CD4-positive, alpha-beta T cell treated with Interleukin-12 subunit alpha and Interleukin-12 subunit beta, for 1 hour (primary cell): Measurements from ENCODE around the gene KCNE1.

Source experiments
- DNase-seq: peaks from one replicate; pipeline ENCODE4 v3.0.0-alpha.2; 2020

Gene KCNE1

GRCh38 chr21:34534522-34534921 lies 22.5 kb upstream of the KCNE1 start:
- no peak for DNase-seq

DNA sequence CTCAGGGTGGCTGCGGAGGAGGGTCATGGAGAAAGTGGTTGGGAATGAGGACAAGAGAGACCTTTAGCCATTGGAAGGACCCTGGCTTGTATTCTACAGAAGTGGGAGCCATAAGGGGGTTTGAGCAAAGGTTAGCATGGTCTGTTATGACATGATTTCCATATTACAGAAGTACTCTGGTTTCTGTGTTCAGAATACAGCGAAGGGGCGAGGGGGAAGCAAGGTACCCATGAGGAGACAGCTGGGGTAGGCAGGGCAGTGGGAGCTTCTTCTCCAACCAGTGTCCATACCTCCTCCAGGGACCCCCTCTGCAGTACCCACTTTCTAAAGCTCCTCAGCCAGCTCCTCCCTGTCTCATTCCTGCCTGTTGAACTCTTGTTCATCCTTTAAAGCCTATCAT lies 21.9 kb upstream of the KCNE1 start:
- no peak for DNase-seq

GRCh38 chr21:34531399-34531798 lies 19.4 kb upstream of the KCNE1 start:
- DNase-seq, result no peak

DNA sequence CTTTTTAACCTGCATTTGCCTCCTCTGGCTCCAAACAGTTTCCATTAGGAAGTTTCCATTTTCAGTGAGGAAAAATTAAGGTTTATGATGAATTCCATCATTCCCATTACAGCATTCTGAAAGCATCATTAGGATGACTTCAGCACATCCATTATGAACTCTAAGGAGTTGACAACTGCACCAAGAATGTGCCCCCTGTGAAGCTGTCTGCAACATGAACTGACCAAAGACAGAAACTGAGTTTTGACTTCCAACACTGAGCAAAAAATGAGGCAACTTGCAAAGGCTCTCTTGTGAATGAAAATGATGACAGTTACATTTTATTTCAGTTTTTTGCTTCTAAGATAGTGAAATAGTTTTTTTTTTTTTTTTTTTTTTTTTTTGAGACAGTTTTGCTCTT lies 18.3 kb upstream of the KCNE1 start:
- DNase-seq, result no peak

GRCh38 chr21:34528131-34528561 lies 16.1 kb upstream of the KCNE1 start:
- DNase-seq, result no peak

GRCh38 chr21:34526618-34527290 lies 14.7 kb upstream of the KCNE1 start:
- DNase-seq, result no peak

DNA sequence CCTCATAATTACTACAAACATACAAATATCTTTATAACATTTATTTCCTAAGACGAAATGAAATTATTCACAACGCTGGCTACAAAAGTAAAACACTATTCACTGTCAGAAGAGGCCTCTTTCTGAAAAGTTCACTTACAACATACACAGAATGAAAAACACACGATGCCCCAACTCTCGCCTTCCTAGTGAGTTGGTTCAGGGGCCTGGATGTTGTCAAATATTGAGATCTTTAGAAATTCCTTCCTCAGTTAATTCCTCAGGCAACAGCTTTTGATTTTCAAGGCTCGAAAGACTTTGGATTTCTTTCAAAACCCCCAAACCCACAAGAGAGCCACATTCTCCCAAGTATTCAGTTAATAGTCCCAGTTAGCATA lies 14.2 kb upstream of the KCNE1 start:
- DNase-seq, result no peak

GRCh38 chr21:34524646-34525601 lies 12.9 kb upstream of the KCNE1 start:
- no peak for DNase-seq

DNA sequence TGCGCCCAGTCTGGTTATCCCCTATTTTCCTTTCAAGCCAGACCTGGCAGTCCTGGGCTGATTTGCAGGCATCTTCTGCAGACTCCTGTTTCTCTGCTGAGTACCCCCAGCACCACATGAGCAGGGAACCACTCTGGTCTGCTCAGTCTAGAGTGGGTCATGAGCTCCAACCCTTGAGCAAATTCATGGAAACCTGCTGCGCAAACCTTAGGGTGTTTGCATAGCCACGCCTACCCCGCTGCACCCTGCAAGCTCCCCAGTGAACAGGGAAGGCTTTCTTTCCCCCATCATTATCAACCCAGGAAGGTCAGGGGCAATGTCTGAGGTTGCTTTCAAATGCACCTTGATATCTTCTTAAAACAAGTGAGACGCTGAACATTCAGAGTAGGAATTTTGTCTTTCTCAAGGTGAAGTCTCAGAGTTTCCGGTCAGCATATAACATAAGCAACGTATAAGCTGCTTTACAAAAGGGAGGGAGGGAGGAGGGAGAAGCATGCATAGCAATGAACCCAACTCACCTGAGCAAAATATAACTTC lies 11.1 kb upstream of the KCNE1 start:
- no peak for DNase-seq

DNA sequence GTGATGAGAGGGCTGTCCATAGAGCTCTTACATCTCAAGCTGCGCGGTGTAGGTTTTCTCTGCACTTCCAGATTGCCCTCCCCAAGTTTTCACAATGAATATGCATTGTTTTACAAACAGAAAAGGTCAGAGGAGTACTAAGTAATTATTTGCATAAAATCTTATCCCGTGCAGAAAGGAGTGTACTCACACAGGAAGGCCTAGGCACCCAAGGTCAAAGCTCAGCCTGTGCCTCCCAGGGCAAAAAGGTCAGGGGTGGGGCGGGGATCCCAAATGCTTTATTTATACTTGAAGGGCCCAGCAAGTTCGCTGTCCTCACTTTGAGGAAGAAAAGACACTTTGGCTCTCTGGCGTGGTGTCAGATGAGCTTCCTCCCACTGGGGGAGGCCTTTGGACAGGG lies 10.3 kb upstream of the KCNE1 start:
- DNase-seq, result no peak

- no peak for DNase-seq
These were observed 9.6 kb upstream of the KCNE1 start for GRCh38 chr21:34521561-34521960.

GRCh38 chr21:34520764-34521508 lies 8.9 kb upstream of the KCNE1 start:
- no peak for DNase-seq

DNA sequence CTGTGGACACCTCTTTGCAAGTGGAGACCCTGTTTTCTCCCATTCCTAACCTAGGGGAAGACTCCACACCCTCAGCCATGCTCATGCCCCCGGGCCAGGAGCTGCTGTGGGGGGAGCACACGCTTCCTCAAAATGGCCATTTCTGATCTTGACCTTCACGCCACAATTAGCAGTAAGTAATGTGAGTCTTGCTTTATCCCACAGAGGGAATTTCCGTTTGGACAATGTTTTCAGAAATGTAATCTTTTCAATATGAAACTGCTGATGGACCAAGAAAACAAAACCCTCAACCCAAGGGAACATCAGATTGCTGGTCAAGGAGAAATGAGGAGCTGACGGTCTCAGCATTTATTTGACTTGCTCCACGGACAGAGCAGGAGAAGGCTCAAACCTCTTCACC lies 8.3 kb upstream of the KCNE1 start:
- no peak for DNase-seq

GRCh38 chr21:34519694-34520093 lies 7.7 kb upstream of the KCNE1 start:
- no peak for DNase-seq

GRCh38 chr21:34519016-34519415 lies 7.0 kb upstream of the KCNE1 start:
- DNase-seq, result no peak

DNA sequence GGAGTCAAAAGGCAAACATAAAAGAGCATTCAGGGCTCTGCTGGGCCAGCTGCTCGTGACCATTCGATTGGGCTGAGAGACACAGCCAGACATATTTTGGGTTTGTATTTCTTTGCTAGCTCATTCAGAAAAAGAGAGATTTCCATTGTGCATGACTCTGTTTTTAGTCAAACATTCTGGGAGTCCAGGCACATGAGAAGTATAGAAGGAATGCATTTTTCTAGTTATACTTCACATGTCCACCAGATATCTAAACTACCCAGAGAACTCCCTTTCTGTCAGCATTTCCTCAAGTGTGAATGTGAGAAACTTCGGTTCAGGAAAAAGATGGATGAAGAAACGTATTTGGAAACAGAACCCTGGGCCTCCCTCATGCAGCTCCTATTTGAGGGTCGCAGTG lies 6.3 kb upstream of the KCNE1 start:
- DNase-seq, result no peak

DNA sequence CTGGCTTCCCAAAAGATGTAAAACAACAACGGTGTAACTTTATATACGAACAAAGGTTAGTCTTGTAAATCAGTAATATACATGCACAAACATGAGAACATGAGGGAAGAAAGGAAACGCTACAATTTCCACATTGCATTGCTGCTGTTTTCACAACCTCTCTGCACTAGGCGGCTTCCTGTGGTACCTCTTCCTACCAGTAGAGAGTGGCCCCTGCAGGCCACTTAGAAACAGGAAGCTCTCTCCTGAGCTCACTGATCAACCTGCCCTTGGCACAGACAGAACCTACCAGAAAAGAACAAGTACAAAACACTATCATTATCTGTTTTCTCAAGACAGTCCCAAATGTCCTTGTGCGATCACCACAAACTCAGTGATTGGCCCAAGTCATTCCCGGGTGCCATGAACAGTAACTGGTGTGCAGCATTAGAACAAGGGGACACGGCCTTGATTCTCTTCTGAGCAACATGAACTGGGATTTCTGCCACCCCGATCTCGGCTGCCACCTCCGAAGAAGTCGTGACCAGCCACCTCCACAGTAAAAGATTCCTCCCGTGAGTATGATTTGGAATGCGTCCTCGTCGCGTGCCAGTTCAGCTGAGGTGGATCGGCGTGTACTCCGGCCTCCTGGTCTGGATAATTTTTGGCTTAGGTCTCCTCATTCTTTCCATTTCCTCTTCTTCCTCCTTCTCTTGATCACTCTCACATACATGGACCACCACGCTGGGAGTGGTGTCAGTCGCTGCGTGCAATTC lies 5.7 kb upstream of the KCNE1 start:
- DNase-seq, result peak; percentile 14

- DNase-seq, result no peak
These were observed 5.0 kb upstream of the KCNE1 start for GRCh38 chr21:34517039-34517438.

DNA sequence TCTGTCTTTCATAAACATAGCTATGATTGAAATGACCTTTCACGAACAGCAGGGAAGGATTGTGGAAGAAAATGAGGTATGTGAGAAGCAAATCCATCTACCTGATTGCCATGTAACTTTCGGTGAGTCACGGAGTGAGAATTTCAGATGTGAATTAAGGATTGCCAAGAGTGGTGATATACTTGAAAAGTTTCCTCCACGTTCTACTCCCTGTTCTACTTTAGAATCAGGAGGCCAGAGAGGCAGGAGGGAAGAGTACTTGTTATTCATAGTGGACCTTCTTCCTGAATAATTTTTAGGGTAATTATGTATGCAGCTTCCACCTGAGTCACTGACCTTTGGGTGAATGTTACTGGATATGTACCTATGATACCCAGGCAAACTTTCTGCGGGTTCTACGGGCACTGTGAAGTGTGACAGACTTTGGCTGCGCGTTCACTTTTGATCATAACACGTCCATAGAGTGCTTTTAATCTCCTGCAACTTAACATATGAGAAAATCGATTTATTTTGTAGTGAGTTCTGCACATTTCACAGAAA lies 2.6 kb upstream of the KCNE1 start:
- DNase-seq, result no peak

DNA sequence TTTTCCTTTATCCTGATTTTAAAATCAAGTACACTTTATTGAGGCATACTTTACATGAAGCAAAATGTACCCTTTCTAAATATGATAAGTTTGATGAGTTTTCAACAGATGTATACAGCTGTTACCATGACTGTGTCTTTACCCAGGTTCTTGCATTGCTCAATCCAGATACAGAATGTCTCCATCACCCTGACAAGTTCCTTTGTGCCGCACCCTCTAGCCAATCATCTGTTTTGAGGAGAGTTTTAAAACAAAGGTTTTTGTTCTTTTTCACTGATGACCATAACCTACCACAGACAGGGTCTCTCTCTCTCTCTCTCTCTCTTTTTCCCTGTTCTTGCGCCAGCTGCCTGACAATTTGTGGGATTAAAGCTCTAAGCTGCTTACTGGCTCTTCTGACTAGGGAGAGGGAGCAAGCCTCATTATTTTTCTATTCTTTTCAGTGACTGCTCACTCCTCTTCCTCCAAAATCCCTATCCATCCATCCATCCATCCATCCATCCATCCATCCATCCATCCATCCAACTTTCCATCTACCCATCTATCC lies 1.2 kb upstream of the KCNE1 start:
- no peak for DNase-seq

DNA sequence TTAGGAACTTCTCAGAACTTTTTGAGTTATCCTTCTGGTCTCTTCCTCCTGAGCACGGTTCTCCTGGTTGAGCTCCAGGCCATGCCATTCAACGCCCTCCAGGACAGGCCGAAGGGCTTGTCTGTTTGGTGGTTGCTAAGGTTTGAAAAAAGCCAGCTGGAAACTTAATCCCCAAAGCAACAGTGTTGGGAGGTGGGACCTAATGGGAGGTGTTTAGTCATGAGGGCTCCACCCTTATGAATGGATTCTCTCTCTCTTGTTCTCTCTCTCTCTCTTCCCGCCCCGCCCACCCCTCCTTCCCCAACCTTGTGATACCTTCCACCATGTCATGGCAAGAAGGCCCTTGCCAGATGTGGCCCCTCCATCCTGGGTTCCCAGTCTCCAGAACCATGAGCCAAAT lies 829 bp downstream of the KCNE1 start:
- DNase-seq, result no peak
